ENCODE data around the gene PRR14L. TPM values are rescaled to one million over a fixed set of nuclear protein-coding genes. Genes with fewer than 3 reads are reported as not detected.

Gene PRR14L
- polyA plus RNA-seq, 3 donors: 4.2 to 7.4 (median 5.3) TPM

DNA sequence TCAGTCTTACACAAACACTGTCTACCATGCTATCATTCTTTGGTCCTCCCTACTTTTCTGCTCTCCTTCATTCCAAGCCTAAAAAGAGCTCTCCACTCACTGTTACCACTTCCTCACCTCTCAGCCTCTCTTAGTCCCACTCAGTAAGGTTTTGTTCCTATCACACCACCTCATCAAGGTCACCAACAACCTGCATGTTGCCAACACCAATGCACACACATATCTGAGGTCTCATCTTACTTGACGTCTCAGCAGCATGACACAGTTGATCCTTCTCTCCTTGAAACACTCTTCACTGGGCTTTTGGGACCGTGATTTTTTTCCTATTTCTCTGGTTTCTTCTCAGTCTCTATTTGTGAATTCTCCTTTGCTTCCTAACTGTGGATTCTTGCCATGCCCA is 96.0 kb downstream of the PRR14L start:
- H3K27ac ChIP-seq (ENCODE audit: low read depth, low read length): no peak overlapping the region
- 70 to 95% (median 90%) methylated on average over 2 of the region's 2 CpGs for WGBS, 3 donors

- 63 to 83% (median 82%) methylated on average over 9 of the region's 9 CpGs for WGBS, 3 donors
- no peak overlapping the region for H3K27ac ChIP-seq (ENCODE audit: low read depth, low read length)
Observed at GRCh38 chr22:31652911-31653684, 96.8 kb downstream of the PRR14L start.

DNA sequence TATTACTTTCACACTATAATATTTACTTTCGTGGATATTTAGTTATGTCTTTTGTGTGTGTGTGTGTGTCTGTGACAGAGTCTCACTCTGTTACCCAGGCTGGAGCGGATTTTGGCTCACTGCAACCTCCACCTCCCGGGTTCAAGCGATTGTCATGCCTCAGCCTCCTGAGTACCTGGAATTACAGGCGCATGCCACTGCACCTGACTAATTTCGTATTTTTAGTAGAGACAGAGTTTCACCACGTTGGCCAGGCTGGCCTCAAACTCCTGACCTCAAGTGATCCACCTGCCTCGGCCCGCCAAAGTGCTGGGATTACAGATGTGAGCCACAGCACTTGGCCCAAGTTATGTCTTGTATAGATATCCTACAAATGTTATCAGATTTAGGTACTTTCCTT is 97.8 kb downstream of the PRR14L start:
- 91 to 93% (median 93%) methylated on average over 9 of the region's 9 CpGs for WGBS, 3 donors
- H3K27ac ChIP-seq (ENCODE audit: low read depth, low read length): no peak overlapping the region

- H3K27ac ChIP-seq (ENCODE audit: low read depth, low read length): no peak overlapping the region
- WGBS, 3 donors: 85 to 96% (median 89%) methylated on average over 4 of the region's 4 CpGs
Observed at GRCh38 chr22:31651664-31652063, 98.3 kb downstream of the PRR14L start.

DNA sequence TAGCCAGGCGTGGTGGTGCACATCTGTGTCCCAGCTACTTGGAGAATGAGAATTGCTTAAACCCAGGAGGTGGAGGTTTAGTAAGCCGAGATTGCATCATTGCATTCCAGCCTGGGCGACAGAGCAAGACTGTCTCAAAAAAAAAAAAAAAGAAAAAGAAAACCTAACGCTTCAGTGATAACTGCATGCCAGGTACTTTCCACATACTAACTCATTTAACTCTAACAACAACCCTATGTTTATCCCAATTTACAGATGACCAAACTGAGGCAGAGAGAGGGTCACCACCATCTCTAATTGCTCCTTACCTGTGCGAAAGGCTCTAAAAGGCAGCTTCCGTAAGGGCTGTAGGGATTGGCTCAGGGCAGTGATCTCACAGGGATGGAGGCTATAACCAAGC is 99.5 kb downstream of the PRR14L start:
- H3K27ac ChIP-seq (ENCODE audit: low read depth, low read length): no peak overlapping the region
- 50 to 69% (median 51%) methylated on average over 6 of the region's 6 CpGs for WGBS, 3 donors

DNA sequence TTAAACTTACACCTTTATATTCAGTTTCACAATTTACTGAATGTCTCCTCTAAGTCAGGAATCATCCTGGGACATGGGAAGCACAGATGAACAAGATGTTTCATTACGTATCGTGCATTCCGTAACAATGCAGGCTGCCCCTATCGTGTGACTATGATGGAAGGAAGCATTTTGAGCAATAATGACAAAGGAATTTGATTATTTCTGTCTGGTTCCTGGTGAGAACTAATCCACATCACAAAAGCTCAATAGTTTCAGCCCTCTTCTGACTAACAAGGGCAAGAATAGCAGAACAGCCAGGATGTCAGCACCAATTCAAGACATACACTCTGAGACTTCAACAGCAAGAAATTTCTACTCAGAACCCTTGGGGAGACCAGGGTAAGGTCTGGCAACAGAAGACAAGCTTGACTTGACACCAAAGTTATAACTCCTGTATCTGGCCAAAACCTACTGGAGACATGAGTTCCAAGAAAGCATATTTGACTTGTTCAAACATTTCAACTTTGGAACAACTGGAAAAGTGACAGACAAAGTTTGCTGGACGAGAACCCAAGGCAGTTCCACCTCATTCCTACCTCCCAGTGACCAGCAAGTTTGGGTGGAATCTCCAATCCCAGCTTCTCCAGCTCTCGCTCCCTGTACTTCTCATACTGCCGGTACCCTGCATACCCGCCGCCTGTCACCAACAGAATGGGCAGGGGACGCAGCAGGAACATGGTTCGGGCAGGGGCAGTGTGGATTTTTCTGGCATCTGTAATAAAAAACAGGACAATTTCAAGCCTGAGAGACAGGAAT is 102.2 kb downstream of the PRR14L start:
- H3K27ac ChIP-seq (ENCODE audit: low read depth, low read length): no peak overlapping the region
- WGBS, 3 donors: 80 to 85% (median 85%) methylated on average over 11 of the region's 11 CpGs

- H3K27ac ChIP-seq (ENCODE audit: low read depth, low read length): no peak overlapping the region
- 90 to 100% (median 92%) methylated on average over 3 of the region's 3 CpGs for WGBS, 3 donors
Observed at GRCh38 chr22:31647066-31647465, 102.9 kb downstream of the PRR14L start.

- WGBS, 3 donors: 70 to 78% (median 76%) methylated on average over 6 of the region's 6 CpGs
- no peak overlapping the region for H3K27ac ChIP-seq (ENCODE audit: low read depth, low read length)
Observed at GRCh38 chr22:31646186-31647019, 103.5 kb downstream of the PRR14L start.

DNA sequence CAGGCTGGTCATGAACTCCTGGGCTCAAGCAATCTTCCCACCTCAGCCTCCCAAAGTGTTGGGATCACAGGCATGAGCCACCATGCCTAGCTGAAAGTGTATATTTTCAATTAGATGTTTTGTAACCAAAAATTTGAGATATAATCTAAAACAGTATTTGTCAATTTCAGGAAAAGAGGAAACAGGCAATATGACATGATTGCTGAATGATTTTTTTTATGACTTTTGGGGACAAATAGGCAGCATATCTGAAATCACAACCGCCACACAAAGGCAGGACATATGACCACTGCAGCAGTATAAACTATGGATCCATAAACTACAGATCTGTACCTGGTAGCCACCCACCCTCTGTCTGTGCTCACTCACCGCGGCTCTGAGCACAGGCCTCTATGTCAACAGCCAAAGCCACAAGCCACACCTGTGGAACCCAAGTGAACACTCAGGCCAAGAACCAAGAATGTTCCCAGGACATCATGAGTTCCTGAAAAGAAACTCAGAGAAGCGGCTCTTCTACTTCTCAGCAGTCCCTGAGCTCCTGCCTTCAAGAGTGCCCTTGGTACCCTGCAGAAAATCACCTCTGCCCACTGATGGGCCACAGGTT is 110.4 kb downstream of the PRR14L start:
- 60 to 78% (median 65%) methylated on average over 4 of the region's 4 CpGs for WGBS, 3 donors

GRCh38 chr22:31637891-31638618 is 111.9 kb downstream of the PRR14L start:
- 29 to 63% (median 33%) methylated on average over 15 of the region's 15 CpGs for WGBS, 3 donors
- peak overlapping the region; percentile 98 for H3K27ac ChIP-seq (ENCODE audit: low read depth, low read length)

More for the DNA sequence above, 110.4 kb downstream of the PRR14L start:
- H3K27ac ChIP-seq (ENCODE audit: low read depth, low read length): no peak overlapping the region

GRCh38 chr22:31637447-31637890 is 112.5 kb downstream of the PRR14L start:
- WGBS, 3 donors: 38 to 78% (median 44%) methylated on average over 10 of the region's 10 CpGs
- peak overlapping the region; percentile 98 for H3K27ac ChIP-seq (ENCODE audit: low read depth, low read length)

DNA sequence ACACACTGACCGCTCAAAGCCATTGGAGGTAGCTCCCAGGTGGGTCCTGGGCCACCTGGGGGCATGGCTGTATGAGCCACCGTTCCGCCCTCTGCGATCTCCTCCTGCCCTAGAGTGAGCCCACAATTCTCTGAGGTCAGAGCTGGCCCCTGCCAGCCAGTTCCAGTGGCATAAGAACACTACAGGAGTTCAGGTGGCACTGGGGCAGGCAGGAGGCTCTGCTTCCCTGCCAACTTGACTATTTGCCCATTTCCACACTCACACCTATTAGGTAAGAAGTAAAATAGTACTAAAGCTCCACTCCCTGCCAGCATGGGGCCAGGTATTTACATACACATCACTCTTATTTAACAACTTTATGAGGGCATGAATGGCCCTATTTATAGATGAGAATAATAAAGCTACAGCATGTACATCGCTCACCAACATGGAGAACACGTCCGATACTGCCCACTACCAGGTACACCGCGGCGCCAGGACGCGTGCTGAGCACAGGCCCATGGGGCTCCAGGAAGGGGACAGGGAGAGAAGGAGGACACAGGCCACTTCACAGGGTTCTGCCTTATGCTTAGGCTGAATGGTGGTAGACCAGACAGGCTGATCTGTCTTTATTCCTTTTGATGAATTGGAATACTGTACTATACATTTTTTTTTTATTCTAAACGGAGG is 114.2 kb downstream of the PRR14L start:
- no peak overlapping the region for H3K27ac ChIP-seq (ENCODE audit: low read depth, low read length)

GRCh38 chr22:31631436-31631835 is 118.5 kb downstream of the PRR14L start:
- peak overlapping the region; percentile 91 for H3K27ac ChIP-seq (ENCODE audit: low read depth, low read length)
- WGBS, 3 donors: 79 to 84% (median 83%) methylated on average over 9 of the region's 9 CpGs

More for the DNA sequence above, 114.2 kb downstream of the PRR14L start:
- 87 to 91% (median 89%) methylated on average over 13 of the region's 13 CpGs for WGBS, 3 donors

Other genes with a start within 250 kb of the PRR14L start
- gene PISD, start 87.9 kb downstream of the PRR14L start, polyA plus RNA-seq: 10 to 100 TPM; 23.0 to 89.4 (median 43.0) TPM
- 10 to 100 TPM in 1 of 3 donors, 1 to 10 TPM in 2; 3.5 to 14.4 (median 4.0) TPM for gene DEPDC5, start 3.9 kb upstream of the PRR14L start, polyA plus RNA-seq
- 10 to 100 TPM; 43.8 to 85.4 (median 84.1) TPM for gene YWHAH, start 194.4 kb upstream of the PRR14L start, polyA plus RNA-seq